Liver (tissue), 9 donors: Measurements from ENCODE around the gene CIAO3. TPM values are rescaled to one million over a fixed set of nuclear protein-coding genes. Genes with fewer than 3 reads are reported as not detected.

Experiments
- DNase-seq: peaks from one replicate; pipeline ENCODE4 v3.0.0-alpha.2; 2017; ENCODE audit warnings: low spot score
- H3K27ac ChIP-seq, 2 donors: one replicate each; pipeline ENCODE4 v1.7.0; 2013; ENCODE audit warnings: inconsistent platforms in 2 of 2, low read length in 2 of 2, control low read depth in 1 of 2, low read depth in 1 of 2, mild to moderate bottlenecking in 1 of 2
- H3K27me3 ChIP-seq, 4 donors: one replicate each; pipeline versions ENCODE4 v1.6.1 to v1.7.0; 2013; ENCODE audit warnings: low read length in 3 of 4, inconsistent platforms in 1 of 4, mild to moderate bottlenecking in 1 of 4, moderate library complexity in 1 of 4; ENCODE audit not compliant: control insufficient read depth in 4 of 4, insufficient read depth in 4 of 4
- H3K36me3 ChIP-seq, 4 donors: one replicate each; pipeline versions ENCODE4 v1.6.1 to v1.7.0; 2013; ENCODE audit warnings: low read length in 3 of 4, mild to moderate bottlenecking in 3 of 4, low read depth in 1 of 4, moderate library complexity in 1 of 4; ENCODE audit not compliant: control insufficient read depth in 4 of 4, insufficient read depth in 3 of 4
- H3K4me1 ChIP-seq, 4 donors: one replicate each; pipeline versions ENCODE4 v1.6.1 to v1.7.0; 2013; ENCODE audit warnings: low read length in 3 of 4, mild to moderate bottlenecking in 3 of 4, moderate library complexity in 1 of 4; ENCODE audit not compliant: control insufficient read depth in 4 of 4, insufficient read depth in 4 of 4
- H3K4me3 ChIP-seq, 3 donors: one replicate each; pipeline versions ENCODE4 v1.6.1 to v1.7.0; 2013; ENCODE audit warnings: low read length in 3 of 3, control low read depth in 1 of 3, low read depth in 1 of 3, mild to moderate bottlenecking in 1 of 3
- H3K9ac ChIP-seq, 2 donors: one replicate each; pipeline ENCODE4 v1.7.0; 2013; ENCODE audit warnings: low read length in 2 of 2, mild to moderate bottlenecking in 2 of 2, moderate library complexity in 2 of 2, control low read depth in 1 of 2, low read depth in 1 of 2
- H3K9me3 ChIP-seq, 4 donors: one replicate each; pipeline versions ENCODE4 v1.6.1 to v1.7.0; 2013; ENCODE audit warnings: low read length in 3 of 4; ENCODE audit not compliant: control insufficient read depth in 4 of 4
- EGR1 ChIP-seq, 2 donors: IDR thresholded peaks; 2 replicates each; pipeline ENCODE4 v1.6.1; 2016 to 2018; ENCODE audit warnings: antibody characterized with exemption in 2 of 2, low read depth in 2 of 2
- FOXA1 ChIP-seq: IDR thresholded peaks from 2 replicates; pipeline ENCODE4 v1.6.1; 2016; ENCODE audit warnings: antibody characterized with exemption
- FOXA2 ChIP-seq: IDR thresholded peaks from 2 replicates; pipeline ENCODE4 v1.6.1; 2016; ENCODE audit warnings: antibody characterized with exemption
- HNF4A ChIP-seq, 2 donors: conservative IDR thresholded peaks; 2 replicates each; pipeline ENCODE4 v1.6.1; 2016; ENCODE audit warnings: antibody characterized with exemption in 2 of 2, mild to moderate bottlenecking in 2 of 2
- HNF4G ChIP-seq: IDR thresholded peaks from 2 replicates; pipeline ENCODE4 v1.6.1; 2016; ENCODE audit warnings: antibody characterized with exemption
- JUND ChIP-seq, 2 donors: IDR thresholded peaks; 2 replicates each; pipeline ENCODE4 v1.6.1; 2016; ENCODE audit warnings: antibody characterized with exemption in 2 of 2
- NR2F2 ChIP-seq: IDR thresholded peaks from 2 replicates; pipeline ENCODE4 v1.6.1; 2016; ENCODE audit warnings: antibody characterized with exemption
- RAD21 ChIP-seq, 2 donors: IDR thresholded peaks; 2 replicates each; pipeline ENCODE4 v1.6.1; 2016; ENCODE audit warnings: antibody characterized with exemption in 2 of 2, mild to moderate bottlenecking in 2 of 2
- RXRA ChIP-seq, 2 donors: IDR thresholded peaks; 2 replicates each; pipeline ENCODE4 v1.6.1; 2017 to 2018; ENCODE audit warnings: antibody characterized with exemption in 2 of 2, mild to moderate bottlenecking in 1 of 2
- SP1 ChIP-seq: IDR thresholded peaks from 2 replicates; pipeline ENCODE4 v1.6.1; 2018; ENCODE audit warnings: antibody characterized with exemption, mild to moderate bottlenecking
- YY1 ChIP-seq: IDR thresholded peaks from 2 replicates; pipeline ENCODE4 v1.6.1; 2016; ENCODE audit warnings: antibody characterized with exemption, mild to moderate bottlenecking
- WGBS: extraction: QIAGEN DNeasy Blood & Tissue Kit; methylation state at CpG from one replicate; pipeline ENCODE4 v1.1.7; 2013; 5-methylcytosine and 5-hydroxymethylcytosine counted together
- polyA plus RNA-seq, 2 donors: library from polyadenylated mRNA; stranded (reverse) in 1 of 2; unstranded in 1 of 2; fragments of 200-250 nt in 1 of 2; fragments of >200 nt in 1 of 2; fragmentation: Nextera tagmentation in 1 of 2; extraction: Ambion mirVana in 1 of 2; gene quantifications; one replicate each; pipeline versions ENCODE4 v1.2.1 to v1.2.3, GENCODE V29; 2013 to 2015
- total RNA-seq, 2 donors: library from RNA; depleted of rRNA; stranded (reverse); fragments of >200 nt; gene quantifications; one replicate each; pipeline ENCODE4 v1.2.3, GENCODE V29; 2014
- TF ChIP-seq, protein P1 (sequence below): IDR thresholded peaks from 2 replicates; pipeline ENCODE4 v1.6.1; 2016; ENCODE audit warnings: antibody characterized with exemption
- TF ChIP-seq, protein P2 (sequence below): IDR thresholded peaks from 2 replicates; pipeline ENCODE4 v1.6.1; 2016; ENCODE audit warnings: antibody characterized with exemption
- TF ChIP-seq, protein P3 (sequence below): fragments of 150-350 bp; IDR thresholded peaks from 2 replicates; pipeline ENCODE4 v1.5.1; 2017; ENCODE audit warnings: improper control_type of control experiment, low read depth, low read length; ENCODE audit not compliant: missing input control
- TF ChIP-seq, protein P4 (sequence below): IDR thresholded peaks from 2 replicates; pipeline ENCODE4 v1.6.1; 2016; ENCODE audit warnings: antibody characterized with exemption, mild to moderate bottlenecking
- donor health status: healthy.
- donor health status: healthy.
- donor health status: healthy.
- donor health status: healthy.
- donor health status: healthy.

The CIAO3 gene
- total and polyA plus RNA-seq, 4 donors, result 13.2 to 24.3 (median 16.5) TPM

DNA sequence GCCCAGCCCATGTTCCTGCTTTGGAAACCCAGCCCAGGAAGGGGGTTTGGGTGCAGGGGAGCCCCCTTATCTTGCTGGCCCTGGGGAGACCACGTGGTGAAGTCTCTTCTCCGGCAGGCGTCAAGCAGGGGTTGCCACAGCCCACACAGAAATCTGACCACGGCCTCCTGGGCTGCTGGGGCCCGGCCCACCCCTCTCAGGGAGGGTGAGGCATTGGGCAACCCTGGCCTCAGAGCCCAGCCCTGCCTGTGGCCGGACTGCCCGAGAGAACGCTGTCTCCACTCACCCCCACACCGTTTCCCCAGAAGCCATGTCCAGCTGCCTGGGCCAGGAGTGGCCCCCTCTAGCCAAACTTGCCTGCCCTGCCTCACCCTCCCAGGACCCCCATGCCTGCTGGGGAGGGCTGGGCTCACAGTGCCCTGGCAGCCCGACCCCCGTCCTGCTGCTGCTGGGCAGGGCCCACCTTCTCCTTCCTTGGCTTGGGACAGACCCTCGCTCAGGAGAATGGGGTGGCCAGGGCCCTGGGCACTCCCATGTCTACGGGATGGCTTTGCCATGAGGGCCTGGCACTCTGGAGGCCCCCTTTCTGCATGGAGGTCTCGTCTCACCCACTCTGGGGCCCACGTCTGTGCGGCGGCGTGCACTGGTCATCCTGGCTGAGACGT lies 40.7 kb upstream of the CIAO3 start:
- Histone ChIP-seq H3K27ac (no peak overlapping the region), H3K36me3 (peaks cover 0 to 3% (median 0%) of the 10 kb centered on the region in 4 donors), H3K9ac (no peak overlapping the region), H3K4me3 (no peak overlapping the region), H3K27me3 (peaks cover 0 to 4% (median 0%) of the 10 kb centered on the region in 4 donors), H3K4me1 (no peaks in the 10 kb centered on the region), H3K9me3 (no peaks in the 10 kb centered on the region)
- WGBS, result 62% methylated on average over 19 of the region's 19 CpGs
- TF ChIP-seq FOXA1 (no peak), RAD21 (IDR thresholded peaks at IDR 0.05) (no peak), HNF4A (conservative IDR thresholded peaks at IDR 0.05) (no peak), JUND (IDR thresholded peaks at IDR 0.05) (no peak), EGR1 (IDR thresholded peaks at IDR 0.05; ENCODE audit: low read depth in 2 of 2) (no peak), YY1 (no peak), HNF4G (no peak), RXRA (IDR thresholded peaks at IDR 0.05) (no peak), NR2F2 (no peak), SP1 (no peak)
- TF ChIP-seq, protein P1, sequence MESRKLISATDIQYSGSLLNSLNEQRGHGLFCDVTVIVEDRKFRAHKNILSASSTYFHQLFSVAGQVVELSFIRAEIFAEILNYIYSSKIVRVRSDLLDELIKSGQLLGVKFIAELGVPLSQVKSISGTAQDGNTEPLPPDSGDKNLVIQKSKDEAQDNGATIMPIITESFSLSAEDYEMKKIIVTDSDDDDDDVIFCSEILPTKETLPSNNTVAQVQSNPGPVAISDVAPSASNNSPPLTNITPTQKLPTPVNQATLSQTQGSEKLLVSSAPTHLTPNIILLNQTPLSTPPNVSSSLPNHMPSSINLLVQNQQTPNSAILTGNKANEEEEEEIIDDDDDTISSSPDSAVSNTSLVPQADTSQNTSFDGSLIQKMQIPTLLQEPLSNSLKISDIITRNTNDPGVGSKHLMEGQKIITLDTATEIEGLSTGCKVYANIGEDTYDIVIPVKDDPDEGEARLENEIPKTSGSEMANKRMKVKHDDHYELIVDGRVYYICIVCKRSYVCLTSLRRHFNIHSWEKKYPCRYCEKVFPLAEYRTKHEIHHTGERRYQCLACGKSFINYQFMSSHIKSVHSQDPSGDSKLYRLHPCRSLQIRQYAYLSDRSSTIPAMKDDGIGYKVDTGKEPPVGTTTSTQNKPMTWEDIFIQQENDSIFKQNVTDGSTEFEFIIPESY, result no peak
- TF ChIP-seq, protein P2, sequence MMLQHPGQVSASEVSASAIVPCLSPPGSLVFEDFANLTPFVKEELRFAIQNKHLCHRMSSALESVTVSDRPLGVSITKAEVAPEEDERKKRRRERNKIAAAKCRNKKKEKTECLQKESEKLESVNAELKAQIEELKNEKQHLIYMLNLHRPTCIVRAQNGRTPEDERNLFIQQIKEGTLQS, result no peak
- TF ChIP-seq, protein P3, sequence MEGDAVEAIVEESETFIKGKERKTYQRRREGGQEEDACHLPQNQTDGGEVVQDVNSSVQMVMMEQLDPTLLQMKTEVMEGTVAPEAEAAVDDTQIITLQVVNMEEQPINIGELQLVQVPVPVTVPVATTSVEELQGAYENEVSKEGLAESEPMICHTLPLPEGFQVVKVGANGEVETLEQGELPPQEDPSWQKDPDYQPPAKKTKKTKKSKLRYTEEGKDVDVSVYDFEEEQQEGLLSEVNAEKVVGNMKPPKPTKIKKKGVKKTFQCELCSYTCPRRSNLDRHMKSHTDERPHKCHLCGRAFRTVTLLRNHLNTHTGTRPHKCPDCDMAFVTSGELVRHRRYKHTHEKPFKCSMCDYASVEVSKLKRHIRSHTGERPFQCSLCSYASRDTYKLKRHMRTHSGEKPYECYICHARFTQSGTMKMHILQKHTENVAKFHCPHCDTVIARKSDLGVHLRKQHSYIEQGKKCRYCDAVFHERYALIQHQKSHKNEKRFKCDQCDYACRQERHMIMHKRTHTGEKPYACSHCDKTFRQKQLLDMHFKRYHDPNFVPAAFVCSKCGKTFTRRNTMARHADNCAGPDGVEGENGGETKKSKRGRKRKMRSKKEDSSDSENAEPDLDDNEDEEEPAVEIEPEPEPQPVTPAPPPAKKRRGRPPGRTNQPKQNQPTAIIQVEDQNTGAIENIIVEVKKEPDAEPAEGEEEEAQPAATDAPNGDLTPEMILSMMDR, result no peak
- DNase-seq, result no peak

DNA sequence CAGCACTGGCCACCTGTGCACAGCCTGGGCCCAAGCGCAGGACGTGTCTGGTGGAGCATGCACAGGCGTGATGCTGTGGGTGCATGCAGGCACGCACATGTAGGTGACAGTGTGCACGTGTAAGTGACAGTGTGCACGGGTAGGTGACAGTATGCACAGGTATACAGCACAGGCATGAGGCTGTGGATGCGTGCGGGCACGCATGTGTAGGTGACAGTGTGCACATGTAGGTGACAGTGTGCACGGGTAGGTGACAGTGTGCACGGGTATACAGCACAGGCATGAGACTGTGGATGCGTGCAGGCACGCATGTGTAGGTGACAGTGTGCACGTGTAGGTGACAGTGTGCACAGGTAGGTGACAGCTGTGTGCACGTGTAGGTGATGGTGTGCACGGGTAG lies 39.5 kb upstream of the CIAO3 start:
- peaks cover 0 to 4% (median 0%) of the 10 kb centered on the region in 4 donors for H3K27me3 ChIP-seq
- H3K36me3 ChIP-seq, result no peaks in the 10 kb centered on the region
- TF ChIP-seq FOXA1 (no peak), HNF4G (no peak), EGR1 (IDR thresholded peaks at IDR 0.05; ENCODE audit: low read depth in 2 of 2) (no peak), SP1 (no peak), HNF4A (conservative IDR thresholded peaks at IDR 0.05) (no peak), YY1 (no peak), FOXA2 (no peak)
- TF ChIP-seq, protein P4, sequence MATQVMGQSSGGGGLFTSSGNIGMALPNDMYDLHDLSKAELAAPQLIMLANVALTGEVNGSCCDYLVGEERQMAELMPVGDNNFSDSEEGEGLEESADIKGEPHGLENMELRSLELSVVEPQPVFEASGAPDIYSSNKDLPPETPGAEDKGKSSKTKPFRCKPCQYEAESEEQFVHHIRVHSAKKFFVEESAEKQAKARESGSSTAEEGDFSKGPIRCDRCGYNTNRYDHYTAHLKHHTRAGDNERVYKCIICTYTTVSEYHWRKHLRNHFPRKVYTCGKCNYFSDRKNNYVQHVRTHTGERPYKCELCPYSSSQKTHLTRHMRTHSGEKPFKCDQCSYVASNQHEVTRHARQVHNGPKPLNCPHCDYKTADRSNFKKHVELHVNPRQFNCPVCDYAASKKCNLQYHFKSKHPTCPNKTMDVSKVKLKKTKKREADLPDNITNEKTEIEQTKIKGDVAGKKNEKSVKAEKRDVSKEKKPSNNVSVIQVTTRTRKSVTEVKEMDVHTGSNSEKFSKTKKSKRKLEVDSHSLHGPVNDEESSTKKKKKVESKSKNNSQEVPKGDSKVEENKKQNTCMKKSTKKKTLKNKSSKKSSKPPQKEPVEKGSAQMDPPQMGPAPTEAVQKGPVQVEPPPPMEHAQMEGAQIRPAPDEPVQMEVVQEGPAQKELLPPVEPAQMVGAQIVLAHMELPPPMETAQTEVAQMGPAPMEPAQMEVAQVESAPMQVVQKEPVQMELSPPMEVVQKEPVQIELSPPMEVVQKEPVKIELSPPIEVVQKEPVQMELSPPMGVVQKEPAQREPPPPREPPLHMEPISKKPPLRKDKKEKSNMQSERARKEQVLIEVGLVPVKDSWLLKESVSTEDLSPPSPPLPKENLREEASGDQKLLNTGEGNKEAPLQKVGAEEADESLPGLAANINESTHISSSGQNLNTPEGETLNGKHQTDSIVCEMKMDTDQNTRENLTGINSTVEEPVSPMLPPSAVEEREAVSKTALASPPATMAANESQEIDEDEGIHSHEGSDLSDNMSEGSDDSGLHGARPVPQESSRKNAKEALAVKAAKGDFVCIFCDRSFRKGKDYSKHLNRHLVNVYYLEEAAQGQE, result no peak
- TF ChIP-seq, protein P1, result no peak
- TF ChIP-seq, protein P2, result no peak
- TF ChIP-seq, protein P3, result no peak
- no peaks in the 10 kb centered on the region for H3K9me3 ChIP-seq
- H3K27ac ChIP-seq, result no peak overlapping the region
- no peak overlapping the region for H3K4me3 ChIP-seq
- H3K4me1 ChIP-seq, result no peaks in the 10 kb centered on the region
- H3K9ac ChIP-seq, result no peak overlapping the region
- WGBS, result 86% methylated on average over 16 of the region's 16 CpGs
- DNase-seq, result no peak
